Keratinocyte (primary cell): ENCODE measurements around the gene KASH5. TPM values are rescaled to one million over a fixed set of nuclear protein-coding genes. Genes with fewer than 3 reads are reported as not detected.

Experiments used
- DNase-seq: peaks from one replicate; pipeline ENCODE4 v3.0.0-alpha.2; 2011; ENCODE audit warnings: low read depth, missing footprints, low spot score
- FAIRE-seq: peaks from 2 replicates; lab custom pipeline; 2011; peaks lifted over from hg19 to GRCh38; lab: Jason Lieb, UNC
- H2AFZ ChIP-seq: 2 replicates; pipeline ENCODE4 v1.6.0; 2012; ENCODE audit warnings: low read length, control low read depth, inconsistent platforms; ENCODE audit not compliant: control insufficient read depth
- H3K27ac ChIP-seq: 2 replicates; pipeline ENCODE4 v1.5.1; 2011; ENCODE audit warnings: low read length; ENCODE audit not compliant: control insufficient read depth, insufficient read depth
- H3K27me3 ChIP-seq: 3 replicates; pipeline ENCODE4 v1.6.0; 2011; ENCODE audit warnings: low read length; ENCODE audit not compliant: control insufficient read depth, insufficient read depth; ENCODE audit errors: extremely low read depth
- H3K36me3 ChIP-seq, 2 experiments: 2 replicates in 1 of 2; 3 replicates in 1 of 2; pipeline ENCODE4 v1.5.1; 2011; ENCODE audit warnings: low read length in 2 of 2, mild to moderate bottlenecking in 1 of 2; ENCODE audit not compliant: control insufficient read depth in 2 of 2, insufficient read depth in 2 of 2; ENCODE audit errors: extremely low read depth in 1 of 2
- H3K4me1 ChIP-seq: 3 replicates; pipeline ENCODE4 v1.5.1; 2011; ENCODE audit warnings: low read length; ENCODE audit not compliant: control insufficient read depth, insufficient read depth; ENCODE audit errors: extremely low read depth
- H3K4me2 ChIP-seq: 3 replicates; pipeline ENCODE4 v1.6.0; 2011; ENCODE audit warnings: low read depth, low read length; ENCODE audit not compliant: control insufficient read depth, insufficient read depth; ENCODE audit errors: extremely low read depth
- H3K4me3 ChIP-seq, 3 experiments: fragments of 200-600 bp in 1 of 3; sonication (generic) in 1 of 3; 2 replicates in 2 of 3; 3 replicates in 1 of 3; pipeline ENCODE4 v1.5.1; 2011 to 2016; ENCODE audit warnings: low read length in 3 of 3, mild to moderate bottlenecking in 3 of 3, control low read depth in 2 of 3, inconsistent platforms in 1 of 3, low read depth in 1 of 3, mixed read lengths in 1 of 3, mixed run types in 1 of 3, moderate library complexity in 1 of 3; ENCODE audit not compliant: control insufficient read depth in 2 of 3, insufficient read depth in 2 of 3; ENCODE audit errors: extremely low read depth in 1 of 3
- H3K79me2 ChIP-seq: 2 replicates; pipeline ENCODE4 v1.6.0; 2012; ENCODE audit warnings: low read length; ENCODE audit not compliant: control insufficient read depth, insufficient read depth
- H3K9ac ChIP-seq: 3 replicates; pipeline ENCODE4 v1.6.0; 2011; ENCODE audit warnings: low read length; ENCODE audit not compliant: control insufficient read depth, insufficient read depth; ENCODE audit errors: extremely low read depth
- H3K9me1 ChIP-seq: 3 replicates; pipeline ENCODE4 v1.6.0; 2011; ENCODE audit warnings: low read length; ENCODE audit not compliant: control insufficient read depth, insufficient read depth; ENCODE audit errors: extremely low read depth
- H3K9me3 ChIP-seq: 2 replicates; pipeline ENCODE4 v1.5.1; 2012; ENCODE audit warnings: low read depth, low read length; ENCODE audit not compliant: control insufficient read depth
- H4K20me1 ChIP-seq: 3 replicates; pipeline ENCODE4 v1.6.0; 2011; ENCODE audit warnings: low read length; ENCODE audit not compliant: control insufficient read depth, insufficient read depth; ENCODE audit errors: extremely low read depth
- CTCF ChIP-seq, 3 experiments: IDR thresholded peaks in 1 of 3; conservative IDR thresholded peaks in 1 of 3; optimal IDR thresholded peaks in 1 of 3; 2 replicates in 2 of 3; 3 replicates in 1 of 3; pipeline versions ENCODE3 to v1.5.1; 2011; ENCODE audit warnings: low read length in 3 of 3, mild to moderate bottlenecking in 3 of 3, moderate library complexity in 2 of 3, control low read depth in 1 of 3, inconsistent platforms in 1 of 3; ENCODE audit not compliant: insufficient read depth in 2 of 3; ENCODE audit errors: extremely low read depth in 1 of 3
- EZH2 ChIP-seq: IDR thresholded peaks from one replicate; pipeline ENCODE4 v1.6.1; 2012; ENCODE audit warnings: inconsistent platforms, mild to moderate bottlenecking, low read length, moderate library complexity
- dilution Hi-C: fragments of 300-500 bp; cut with MboI; formaldehyde crosslinking; loops from one replicate; pipeline ENCODE4 v1.7.0; 2020; ENCODE audit warnings: low sequenced_read_pairs; ENCODE audit not compliant: extremely low pct_ligation_motif_present
- polyA minus RNA-seq, 3 experiments: library from RNA; depleted of rRNA, polyadenylated mRNA; stranded (reverse); fragments of >200 nt; gene quantifications; 1 replicate in 1 of 3; 2 replicates in 1 of 3; 3 replicates in 1 of 3; pipeline ENCODE4 v1.2.3, GENCODE V29; 2011
- polyA plus RNA-seq, 5 experiments: library from polyadenylated mRNA; depleted of rRNA in 3 of 5; stranded (reverse) in 3 of 5; stranded (forward) in 1 of 5; unstranded in 1 of 5; fragments of >200 nt; gene quantifications; 1 replicate in 1 of 5; 2 replicates in 3 of 5; 3 replicates in 1 of 5; pipeline versions ENCODE4 v1.2.1 to v1.2.3, GENCODE V29; 2011 to 2012; ENCODE audit warnings: missing spikeins in 2 of 5, low read depth in 1 of 5, low replicate concordance in 1 of 5

KASH5 gene
- not detected in 3 replicates for polyA plus RNA-seq
- polyA plus RNA-seq (2011; ENCODE audit: low read depth): not detected
- not detected in 2 replicates for polyA plus RNA-seq (2011; cell fraction: cytosol; rRNA removed)
- polyA plus RNA-seq (2011; cell fraction: nucleus; rRNA removed): not detected in 2 replicates
- not detected in 2 replicates for polyA plus RNA-seq (2012; ENCODE audit: low replicate concordance)
- polyA minus RNA-seq: not detected in 3 replicates
- not detected for polyA minus RNA-seq (2011; cell fraction: cytosol; rRNA and poly(A)+ RNA removed)
- polyA minus RNA-seq (2011; cell fraction: nucleus; rRNA and poly(A)+ RNA removed): not detected in 2 replicates

GRCh38 chr19:49387936-49388372 lies at the start of gene KASH5:
KASH5 (plus strand) TSS chr19:49388249; CDS start chr19:49390884, 2,635 bp downstream.
- Histone ChIP-seq H2AFZ (no peak within 1 kb of the TSS), H3K9me3 (no peaks in the 10 kb centered on the region), H3K9ac (no peak within 1 kb of the TSS), H3K4me1 (no peaks in the 10 kb centered on the region), H3K79me2 (no peaks in the 10 kb centered on the region), H3K36me3 (no peaks in the 10 kb centered on the region), H3K4me2 (no peak within 1 kb of the TSS), H3K27me3 (peaks cover 11% of the 10 kb centered on the region), H3K27ac (no peak within 1 kb of the TSS), H4K20me1 (no peaks in the 10 kb centered on the region), H3K4me3 (no peak within 1 kb of the TSS), H3K9me1 (no peaks in the 10 kb centered on the region)
- TF ChIP-seq EZH2 (no peak), CTCF (optimal IDR thresholded peaks at IDR 0.05 in 1 of 3, IDR thresholded peaks at IDR 0.05 in 1 of 3, conservative IDR thresholded peaks at IDR 0.05 in 1 of 3; ENCODE audit: extremely low read depth in 1 of 3, insufficient read depth in 2 of 3, low read length in 3 of 3) (no peak)
- dilution Hi-C loops: no loop called here
- DNase-seq: no peak
- FAIRE-seq: no peak

- peak overlapping the region; percentile 83 for H3K4me2 ChIP-seq
- H4K20me1 ChIP-seq: no peaks in the 10 kb centered on the region
- TF ChIP-seq CTCF (optimal IDR thresholded peaks at IDR 0.05 in 1 of 3, IDR thresholded peaks at IDR 0.05 in 1 of 3, conservative IDR thresholded peaks at IDR 0.05 in 1 of 3; ENCODE audit: extremely low read depth in 1 of 3, insufficient read depth in 2 of 3, low read length in 3 of 3) (peak in 1 of 3 experiments; percentile 3), EZH2 (peak; percentile 54)
- peak; percentile 54 for DNase-seq
- peaks cover 3% of the 10 kb centered on the region for H3K4me1 ChIP-seq
- peak overlapping the region; percentile 77 for H2AFZ ChIP-seq
- no peak for FAIRE-seq
- no peak overlapping the region for H3K27ac ChIP-seq
- peak overlapping the region; percentile 33 to 47 (median 38) for H3K4me3 ChIP-seq
- H3K9me3 ChIP-seq: no peaks in the 10 kb centered on the region
- H3K9me1 ChIP-seq: no peaks in the 10 kb centered on the region
- H3K79me2 ChIP-seq: no peaks in the 10 kb centered on the region
- H3K36me3 ChIP-seq: peaks cover 0 to 7% of the 10 kb centered on the region in 2 experiments
- H3K27me3 ChIP-seq: peaks cover 16% of the 10 kb centered on the region
- no peak overlapping the region for H3K9ac ChIP-seq
- dilution Hi-C loops: no loop called here
These were observed 49.3 kb upstream of the KASH5 start for GRCh38 chr19:49338691-49339300.
